ENCODE data around the gene SNCG. TPM values are rescaled to one million over a fixed set of nuclear protein-coding genes. Genes with fewer than 3 reads are reported as not detected.

Gene SNCG
- total and polyA plus RNA-seq, 2 of the 8 experiments (the other 6 are each of a cell fraction or from before 2014, with no cell fraction given): 4.4 to 12.2 TPM

- Histone ChIP-seq H3K9ac (replicated peaks in 1 of 4; ENCODE audit: extremely low read depth in 1 of 4, low read depth in 3 of 4, low read length in 3 of 4) (no peak overlapping the region), H3K4ac (replicated peaks; ENCODE audit: insufficient read length, low read depth, low read length) (no peak overlapping the region), H2BK120ac (replicated peaks; ENCODE audit: low read depth, low read length) (no peak overlapping the region), H3K9me3 (ENCODE audit: insufficient read depth in 2 of 2, low read depth in 1 of 2, low read length in 1 of 2) (no peaks in the 10 kb centered on the region), H2AFZ (ENCODE audit: low read length) (no peak overlapping the region), H2BK15ac (ENCODE audit: low read length) (peak overlapping the region; percentile 1), H4K5ac (ENCODE audit: insufficient read length, low read depth, low read length) (no peak overlapping the region), H3K23ac (ENCODE audit: insufficient read length) (no peak overlapping the region), H2AK5ac (ENCODE audit: low read depth, low read length) (no peak overlapping the region), H2BK12ac (ENCODE audit: low read depth, low read length) (no peak overlapping the region), H3K27ac (ENCODE audit: low read depth, low read length) (no peak overlapping the region), H2BK5ac (ENCODE audit: low read depth, low read length) (peak overlapping the region; percentile 44; the same call in 1 of the 2 replicates), H3K79me2 (ENCODE audit: control insufficient read depth in 1 of 2, insufficient read depth in 2 of 2, low read length in 2 of 2) (no peaks in the 10 kb centered on the region), H2BK20ac (ENCODE audit: low read length) (no peak overlapping the region), H3K4me1 (replicated peaks in 1 of 4; ENCODE audit: control insufficient read depth in 3 of 4, insufficient read depth in 4 of 4, low read length in 3 of 4) (peaks cover 2 to 5% (median 3%) of the 10 kb centered on the region in 4 experiments; a peak in 6 of 7 replicates), H3K18ac (ENCODE audit: extremely low read depth, low read length) (no peak overlapping the region), H3K23me2 (ENCODE audit: low read depth, low read length) (no peaks in the 10 kb centered on the region), H3K79me1 (ENCODE audit: low read depth, low read length) (no peaks in the 10 kb centered on the region), H4K8ac (ENCODE audit: extremely low read depth, insufficient read depth, low read length) (no peak overlapping the region), H3K4me2 (ENCODE audit: insufficient read depth in 1 of 2, low read depth in 2 of 2, low read length in 2 of 2) (no peak overlapping the region), H3K4me3 (ENCODE audit: extremely low read depth in 1 of 4, insufficient read depth in 2 of 4, low read depth in 3 of 4, low read length in 4 of 4) (no peak overlapping the region), H3K14ac (ENCODE audit: insufficient read length) (no peak overlapping the region), H3K56ac (replicated peaks; ENCODE audit: insufficient read length, low read depth, low read length) (no peak overlapping the region), H4K20me1 (replicated peaks in 1 of 2; ENCODE audit: control insufficient read depth in 1 of 2, insufficient read depth in 2 of 2, low read length in 2 of 2) (no peaks in the 10 kb centered on the region), H4K91ac (replicated peaks; ENCODE audit: insufficient read length, low read length) (peak overlapping the region; percentile 47), H3K36me3 (ENCODE audit: control insufficient read depth in 2 of 4, insufficient read depth in 4 of 4, low read length in 3 of 4) (no peaks in the 10 kb centered on the region), H3K27me3 (replicated peaks in 1 of 4; ENCODE audit: control insufficient read depth in 3 of 4, extremely low read depth in 1 of 4, insufficient read depth in 3 of 4, low read length in 3 of 4) (peaks cover 0 to 1% (median 0%) of the 10 kb centered on the region in 4 experiments; a peak in 2 of 7 replicates)
- no peak for FAIRE-seq
- DNase-seq (ENCODE audit: low read depth in 1 of 2, low spot score in 2 of 2): no peak
- ChIA-PET CTCF (ENCODE audit: partially characterized antibody) (interaction anchor here (0.9 to 26.4 kb wide), 16 partner anchors 9 to 258 kb away, joined by 3 to 975 read pairs (median 4); partner anchors contain the start of genes ADIRF, MMRN2 and SNCG), POLR2A (ENCODE audit: partially characterized antibody) (interaction anchor here (1.2 to 2.9 kb wide), 5 partner anchors 12 to 27 kb away, joined by 3 to 20 read pairs (median 5); partner anchors contain the start of genes ADIRF and SNCG)
- WGBS, 2 experiments (ENCODE audit: extremely low coverage in 1 of 2, insufficient coverage in 1 of 2, insufficient read length in 1 of 2, insufficient replicate concordance in 2 of 2, low coverage in 1 of 2, low lambda C conversion rate in 2 of 2, missing lambda C conversion rate in 1 of 2): 96% methylated on average over 30 of the region's 30 CpGs; no CpG with 5 or more reads in 1 of the 2 experiments
Measured at GRCh38 chr10:86943316-86944030, 14.9 kb upstream of the SNCG start.

Data from H1 (cell line).